Measurements from ENCODE around the gene FBXO45.
"Not testable (repeated sequence)": the region's sequence is repeated elsewhere in the genome, so short reads cannot be mapped to it uniquely, and the experiment has no call there.

Gene FBXO45

DNA sequence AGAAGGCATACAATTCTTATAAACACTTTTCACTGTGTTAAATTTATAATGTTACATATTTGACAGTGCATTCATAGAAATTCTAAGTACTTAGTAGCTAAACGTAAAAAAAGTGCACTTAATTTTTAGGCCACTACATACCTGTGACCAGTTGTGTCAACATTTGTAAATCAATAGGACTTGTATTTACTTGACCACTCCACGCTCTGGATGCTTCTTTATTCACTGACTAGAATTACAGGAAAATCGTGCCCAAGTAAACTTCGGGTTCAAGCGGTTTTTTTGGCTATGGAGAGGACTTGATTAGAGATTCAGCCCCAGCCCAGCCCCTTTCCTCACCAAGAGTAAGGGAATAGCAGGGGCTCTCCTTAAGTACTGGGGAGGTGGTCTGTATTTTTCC is 21.9 kb upstream of the FBXO45 start:
- ATAC-seq (ENCODE audit: insufficient read depth, low read depth), result no peak
- no peak for TF ChIP-seq CTCF (IDR thresholded peaks at IDR 0.05; ENCODE audit: borderline replicate concordance, extremely low read depth, low read length, poor library complexity, severe bottlenecking)
- TF ChIP-seq EZH2 (IDR thresholded peaks at IDR 0.05; ENCODE audit: borderline replicate concordance, low read depth, low read length, severe bottlenecking), result no peak
- no peak overlapping the region for H3K27ac ChIP-seq (ENCODE audit: low read length)

DNA sequence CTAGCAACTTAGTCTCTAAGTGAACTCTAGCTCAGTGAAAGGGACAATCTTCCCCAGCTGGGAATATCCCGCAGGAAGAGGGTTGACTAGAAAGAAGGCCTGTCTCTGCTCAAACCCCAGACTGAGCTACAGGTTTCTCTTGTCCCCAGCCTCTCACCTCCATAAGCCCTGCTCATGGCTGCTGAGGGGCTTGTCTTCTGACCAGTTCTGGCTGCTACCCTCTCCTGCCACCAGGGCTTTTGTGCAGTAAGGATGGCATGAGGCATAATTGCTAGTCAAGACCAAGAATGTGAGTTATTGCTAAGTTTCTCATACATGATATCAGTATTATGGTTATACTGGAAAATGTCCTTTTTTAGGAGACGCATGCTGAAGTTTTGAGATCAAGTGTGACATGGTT is 21.4 kb upstream of the FBXO45 start:
- Histone ChIP-seq H3K79me2 (ENCODE audit: insufficient read depth, low read length) (no peaks in the 10 kb centered on the region), H3K4me1 (ENCODE audit: insufficient read depth, low read length) (no peaks in the 10 kb centered on the region), H3K27me3 (ENCODE audit: insufficient read depth, low read length, poor library complexity) (no peaks in the 10 kb centered on the region), H3K4me3 (ENCODE audit: low read depth in 1 of 2, low read length in 2 of 2) (no peak overlapping the region), H3K36me3 (ENCODE audit: insufficient read depth, low read length) (no peaks in the 10 kb centered on the region), H3K27ac (ENCODE audit: low read length) (no peak overlapping the region), H3K4me2 (ENCODE audit: insufficient read depth, low read length) (no peak overlapping the region), H3K9me3 (ENCODE audit: insufficient read depth, low read length, severe bottlenecking) (peaks cover 18% of the 10 kb centered on the region), H2AFZ (ENCODE audit: low read depth, low read length) (no peak overlapping the region), H4K20me1 (ENCODE audit: insufficient read depth, low read length) (no peaks in the 10 kb centered on the region), H3K9ac (ENCODE audit: low read depth, low read length) (no peak overlapping the region)
- DNase-seq, result no peak
- no peak for ATAC-seq (ENCODE audit: insufficient read depth, low read depth)
- TF ChIP-seq EZH2 (IDR thresholded peaks at IDR 0.05; ENCODE audit: borderline replicate concordance, low read depth, low read length, severe bottlenecking) (no peak), CTCF (IDR thresholded peaks at IDR 0.05; ENCODE audit: borderline replicate concordance, extremely low read depth, low read length, poor library complexity, severe bottlenecking) (no peak)

More for the DNA sequence above, 21.9 kb upstream of the FBXO45 start:
- Histone ChIP-seq H3K27me3 (ENCODE audit: insufficient read depth, low read length, poor library complexity) (no peaks in the 10 kb centered on the region), H4K20me1 (ENCODE audit: insufficient read depth, low read length) (no peaks in the 10 kb centered on the region), H3K36me3 (ENCODE audit: insufficient read depth, low read length) (no peaks in the 10 kb centered on the region), H2AFZ (ENCODE audit: low read depth, low read length) (no peak overlapping the region), H3K4me2 (ENCODE audit: insufficient read depth, low read length) (no peak overlapping the region), H3K4me3 (ENCODE audit: low read depth in 1 of 2, low read length in 2 of 2) (no peak overlapping the region), H3K4me1 (ENCODE audit: insufficient read depth, low read length) (no peaks in the 10 kb centered on the region), H3K9me3 (ENCODE audit: insufficient read depth, low read length, severe bottlenecking) (peaks cover 18% of the 10 kb centered on the region), H3K79me2 (ENCODE audit: insufficient read depth, low read length) (no peaks in the 10 kb centered on the region), H3K9ac (ENCODE audit: low read depth, low read length) (no peak overlapping the region)
- DNase-seq, result no peak

- H2AFZ ChIP-seq (ENCODE audit: low read depth, low read length); H3K79me2 ChIP-seq (ENCODE audit: insufficient read depth, low read length); H4K20me1 ChIP-seq (ENCODE audit: insufficient read depth, low read length); H3K27ac ChIP-seq (ENCODE audit: low read length); H3K36me3 ChIP-seq (ENCODE audit: insufficient read depth, low read length); ATAC-seq (ENCODE audit: insufficient read depth, low read depth); H3K27me3 ChIP-seq (ENCODE audit: insufficient read depth, low read length, poor library complexity); H3K4me3 ChIP-seq (ENCODE audit: low read depth in 1 of 2, low read length in 2 of 2); H3K4me2 ChIP-seq (ENCODE audit: insufficient read depth, low read length); H3K9ac ChIP-seq (ENCODE audit: low read depth, low read length); H3K4me1 ChIP-seq (ENCODE audit: insufficient read depth, low read length): not testable (repeated sequence)
- DNase-seq, result peak; percentile 15
- H3K9me3 ChIP-seq (ENCODE audit: insufficient read depth, low read length, severe bottlenecking), result peaks cover 18% of the 10 kb centered on the region
These were observed 19.1 kb upstream of the FBXO45 start for GRCh38 chr3:196549312-196549711.

- H2AFZ ChIP-seq (ENCODE audit: low read depth, low read length); H3K4me3 ChIP-seq (ENCODE audit: low read depth in 1 of 2, low read length in 2 of 2); H3K9ac ChIP-seq (ENCODE audit: low read depth, low read length); H3K27ac ChIP-seq (ENCODE audit: low read length); DNase-seq; H3K79me2 ChIP-seq (ENCODE audit: insufficient read depth, low read length); H4K20me1 ChIP-seq (ENCODE audit: insufficient read depth, low read length); ATAC-seq (ENCODE audit: insufficient read depth, low read depth); H3K4me1 ChIP-seq (ENCODE audit: insufficient read depth, low read length); H3K27me3 ChIP-seq (ENCODE audit: insufficient read depth, low read length, poor library complexity); H3K4me2 ChIP-seq (ENCODE audit: insufficient read depth, low read length): not testable (repeated sequence)
- peaks cover 18% of the 10 kb centered on the region; the same call in 1 of the 2 replicates for H3K36me3 ChIP-seq (ENCODE audit: insufficient read depth, low read length)
- peaks cover 18% of the 10 kb centered on the region for H3K9me3 ChIP-seq (ENCODE audit: insufficient read depth, low read length, severe bottlenecking)
These were observed 18.3 kb upstream of the FBXO45 start for GRCh38 chr3:196550172-196550571.
